ENCODE results near the gene CD86.
"Not testable (repeated sequence)": the region's sequence is repeated elsewhere in the genome, so short reads cannot be mapped to it uniquely, and the experiment has no call there.

The CD86 gene

GRCh38 chr3:122164983-122165382 lies 109.8 kb downstream of the CD86 start:
- not testable (repeated sequence) for DNase-seq (ENCODE audit: low read depth)

GRCh38 chr3:122167630-122168029 lies 112.5 kb downstream of the CD86 start:
- DNase-seq (ENCODE audit: low read depth): no peak

GRCh38 chr3:122168044-122168443 lies 112.9 kb downstream of the CD86 start:
- no peak for DNase-seq (ENCODE audit: low read depth)

GRCh38 chr3:122169911-122170310 lies 114.7 kb downstream of the CD86 start:
- DNase-seq (ENCODE audit: low read depth): no peak
